Dedifferentiated amniotic fluid mesenchymal stem cell (primary cell): ENCODE results near the gene LSMEM2.
A peak's percentile ranks its signal among the peaks of the same experiment; 100 is the strongest.
"Not testable (repeated sequence)": the region's sequence is repeated elsewhere in the genome, so short reads cannot be mapped to it uniquely, and the experiment has no call there.

Experiments
- DNase-seq: peaks from one replicate; pipeline ENCODE4 v3.0.0-alpha.2; 2016; ENCODE audit errors: extremely low spot score

Gene LSMEM2

DNA sequence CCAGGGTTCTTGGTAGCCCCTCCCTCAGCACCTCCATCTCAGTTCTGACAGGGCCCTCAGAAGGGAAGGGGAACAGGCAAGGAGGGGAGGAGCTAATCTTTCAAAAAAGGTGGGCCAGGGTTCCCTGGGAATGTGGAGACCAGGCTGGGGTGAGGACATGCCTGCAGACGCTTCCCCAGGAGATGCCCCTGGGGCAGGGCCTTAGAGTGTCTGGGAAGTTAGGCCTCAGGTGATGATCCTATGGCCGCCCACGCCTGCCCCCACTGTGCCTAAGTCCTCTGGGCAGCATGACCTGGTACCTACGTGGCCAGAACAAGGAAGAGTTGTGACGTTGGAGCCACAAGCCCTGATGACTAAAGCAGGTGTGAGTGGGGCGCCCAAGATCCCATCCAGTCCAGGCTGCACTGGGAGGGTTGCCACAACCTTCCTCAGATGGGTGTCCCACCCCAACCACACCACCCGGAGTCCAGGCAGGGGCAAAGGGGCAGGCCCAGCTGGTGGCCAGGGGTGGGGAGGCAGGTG is 13.9 kb upstream of the LSMEM2 start:
- no peak for DNase-seq

DNA sequence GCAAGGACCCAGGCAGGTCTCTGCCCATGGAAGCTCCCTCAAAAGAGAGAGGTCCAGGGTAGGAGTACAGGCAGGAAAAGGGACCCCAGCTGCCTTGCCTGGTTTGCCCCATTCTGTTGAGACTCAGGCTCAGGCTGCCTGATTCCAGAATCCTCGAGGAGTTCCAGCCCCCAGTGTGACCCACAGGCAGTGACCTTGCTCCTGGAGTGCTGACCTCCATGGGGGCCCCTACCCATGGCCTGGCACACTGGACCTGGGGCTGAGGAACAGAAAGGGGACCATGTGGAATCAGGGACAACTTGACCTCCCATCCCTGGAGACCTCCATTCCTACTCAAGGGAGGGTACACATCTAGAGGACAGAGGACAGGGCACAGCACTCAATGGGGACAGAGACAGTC is 13.3 kb upstream of the LSMEM2 start:
- DNase-seq = no peak

DNA sequence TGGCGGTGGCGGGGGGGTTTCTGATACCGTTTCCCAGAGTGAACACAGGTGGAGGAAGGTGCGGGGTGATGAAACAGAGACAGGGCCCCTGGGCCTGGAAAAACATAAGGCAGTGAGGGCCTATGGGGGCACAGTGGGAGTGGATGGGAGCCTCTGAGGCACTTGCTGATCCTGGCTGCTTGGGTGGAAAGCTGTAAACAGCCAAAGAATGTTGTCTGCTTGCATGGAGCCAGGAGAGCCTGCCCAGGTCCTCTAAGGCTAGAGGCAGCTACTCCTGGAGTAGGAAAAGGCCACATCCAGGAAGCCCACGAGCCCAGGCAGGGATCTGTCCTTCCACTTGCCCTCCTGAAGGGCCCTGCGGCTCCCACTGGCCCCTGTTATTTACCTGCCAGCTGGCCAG is 12.9 kb upstream of the LSMEM2 start:
- DNase-seq = no peak

DNA sequence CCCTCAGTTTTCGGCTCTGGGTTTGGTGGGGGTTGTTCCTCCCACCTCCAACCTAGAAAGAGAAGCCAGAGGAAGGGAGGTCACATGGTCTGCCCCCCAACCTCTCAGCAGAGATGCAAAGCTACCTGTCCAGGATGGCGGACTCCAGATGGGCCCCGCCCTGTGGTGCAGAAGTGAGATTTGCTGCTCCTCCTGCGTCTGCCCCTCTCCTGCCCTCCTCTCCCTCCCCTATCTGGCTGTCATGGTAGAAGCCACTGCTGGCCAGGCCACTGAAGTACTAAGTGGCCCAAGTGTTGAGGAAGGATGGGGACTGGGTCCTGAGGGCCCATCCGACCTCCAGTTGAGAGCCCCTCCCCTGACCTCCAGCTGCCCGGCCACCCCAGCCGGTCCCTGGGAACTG is 12.1 kb upstream of the LSMEM2 start:
- no peak for DNase-seq

DNA sequence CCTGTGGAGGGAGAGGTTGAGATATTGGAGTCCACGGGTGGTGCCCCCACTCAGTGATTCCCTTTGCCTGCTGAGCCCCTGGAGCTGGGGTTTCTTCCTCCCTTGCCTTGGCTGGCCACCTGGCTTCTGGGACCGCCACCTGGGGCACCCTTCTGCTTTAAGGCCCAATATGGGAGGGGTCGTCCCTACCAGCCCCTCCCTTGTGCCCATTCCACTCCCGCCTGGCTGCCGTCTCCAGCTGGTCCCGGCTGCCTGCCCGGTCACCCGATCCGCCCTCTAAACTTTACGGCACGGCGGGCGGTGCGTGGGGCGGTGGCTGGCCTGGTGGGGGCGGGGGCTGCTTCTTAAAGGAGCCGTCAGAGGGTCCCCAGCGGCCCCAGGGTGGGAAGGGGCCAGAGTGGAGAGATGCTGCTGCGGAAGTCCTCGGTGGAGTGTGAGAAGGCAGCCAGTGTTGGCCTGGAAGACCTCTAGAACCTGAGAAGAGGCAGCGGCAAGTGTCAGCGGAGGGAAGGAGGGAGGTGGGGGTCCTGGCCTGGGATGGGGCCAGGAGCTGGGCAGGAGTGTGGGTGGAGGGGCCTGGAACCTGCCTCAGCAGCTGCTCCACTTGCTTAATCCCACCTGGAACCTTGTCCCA is 11.5 kb upstream of the LSMEM2 start:
- no peak for DNase-seq

DNA sequence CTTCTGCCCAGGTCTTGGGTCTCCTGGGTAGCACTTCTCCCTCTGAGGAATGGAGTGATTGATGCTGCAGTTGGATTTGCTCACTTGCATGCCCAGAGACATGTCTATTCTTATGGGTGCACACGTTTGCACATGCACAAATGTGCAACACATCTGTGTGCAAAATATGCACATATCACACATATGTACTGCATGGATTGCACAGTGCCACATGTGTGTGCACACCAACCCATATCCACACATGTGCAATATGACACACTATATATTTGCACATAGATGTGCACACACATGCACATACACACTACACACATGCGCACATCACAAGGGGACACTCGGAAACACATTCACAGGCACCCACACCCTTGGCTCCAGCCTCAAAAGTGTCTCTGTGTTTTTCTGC is 10.6 kb upstream of the LSMEM2 start:
- no peak for DNase-seq

DNA sequence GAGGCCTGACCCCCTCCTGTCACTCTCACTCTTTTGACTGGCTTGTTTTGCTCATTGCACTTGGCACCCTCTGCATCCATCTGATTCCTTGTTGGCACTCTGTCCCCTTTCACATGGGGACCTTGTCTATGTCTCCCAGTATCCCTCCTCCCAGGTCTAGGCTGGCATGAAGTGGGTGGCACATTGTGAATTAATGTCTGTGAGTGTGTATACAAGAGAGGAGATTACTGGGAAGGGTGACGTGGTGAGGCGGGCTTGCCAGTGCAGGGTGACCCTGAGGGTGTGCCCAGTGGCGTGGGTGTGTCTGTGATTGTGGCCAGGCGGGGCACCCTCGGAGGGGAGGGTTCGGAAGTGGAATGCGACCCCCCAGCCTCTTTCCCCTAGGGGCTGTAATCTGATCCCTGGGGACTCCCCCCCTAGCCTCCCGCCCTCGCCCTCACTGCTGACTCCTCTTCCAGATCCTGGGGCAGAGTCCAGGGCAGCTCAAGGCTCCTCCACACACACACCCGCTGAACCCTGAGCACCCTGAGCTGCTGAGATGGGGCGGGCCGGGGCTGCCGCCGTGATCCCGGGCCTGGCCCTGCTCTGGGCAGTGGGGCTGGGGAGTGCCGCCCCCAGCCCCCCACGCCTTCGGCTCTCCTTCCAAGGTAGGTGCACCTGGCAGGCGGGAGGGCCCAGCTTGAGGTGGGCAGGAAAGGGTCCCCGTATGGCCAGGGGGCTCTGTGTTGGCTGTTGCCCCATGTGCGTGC is 10.0 kb upstream of the LSMEM2 start, which contains the start of gene SEMA3B:
Gene SEMA3B (plus strand): TSS at position 445 of the 749 bp plus-strand sequence. CDS start 94 bp downstream, at position 539.
- peak; percentile 63 for DNase-seq

DNA sequence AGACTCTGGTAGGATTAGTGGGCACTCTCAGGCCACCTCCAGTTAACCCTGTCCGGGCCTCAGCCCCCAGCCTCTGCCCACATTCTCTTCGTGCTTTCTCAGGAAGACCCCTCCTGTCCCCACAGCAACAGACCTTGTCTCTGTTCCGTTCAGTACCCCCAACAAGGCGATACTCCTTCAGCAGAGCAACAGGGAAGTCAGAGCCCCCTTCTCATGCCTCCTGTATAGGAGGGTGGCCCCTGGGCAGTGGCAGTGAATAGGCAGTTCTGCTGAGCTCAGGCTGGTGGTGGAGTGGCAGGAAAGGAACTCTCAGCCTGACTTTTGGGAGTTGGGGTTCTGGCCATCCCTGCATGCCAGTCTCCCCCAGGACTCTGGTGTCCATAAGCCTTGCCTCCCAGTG is 9.4 kb upstream of the LSMEM2 start:
- DNase-seq = no peak

DNA sequence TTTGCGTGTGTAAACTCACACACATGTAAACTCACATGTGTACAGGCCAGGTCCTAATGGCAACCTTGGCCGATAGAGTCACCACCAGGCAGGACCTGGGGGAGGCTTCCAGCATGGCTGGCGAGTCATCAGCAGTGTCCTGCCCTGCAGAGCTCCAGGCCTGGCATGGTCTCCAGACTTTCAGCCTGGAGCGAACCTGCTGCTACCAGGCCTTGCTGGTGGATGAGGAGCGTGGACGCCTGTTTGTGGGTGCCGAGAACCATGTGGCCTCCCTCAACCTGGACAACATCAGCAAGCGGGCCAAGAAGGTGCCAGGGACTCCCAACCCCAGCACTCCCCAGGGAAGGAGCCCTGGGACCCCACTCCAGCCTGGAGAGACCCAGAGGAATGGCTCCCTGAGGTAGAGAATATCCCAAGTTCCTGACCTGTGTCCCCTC is 8.9 kb upstream of the LSMEM2 start:
- DNase-seq = no peak

DNA sequence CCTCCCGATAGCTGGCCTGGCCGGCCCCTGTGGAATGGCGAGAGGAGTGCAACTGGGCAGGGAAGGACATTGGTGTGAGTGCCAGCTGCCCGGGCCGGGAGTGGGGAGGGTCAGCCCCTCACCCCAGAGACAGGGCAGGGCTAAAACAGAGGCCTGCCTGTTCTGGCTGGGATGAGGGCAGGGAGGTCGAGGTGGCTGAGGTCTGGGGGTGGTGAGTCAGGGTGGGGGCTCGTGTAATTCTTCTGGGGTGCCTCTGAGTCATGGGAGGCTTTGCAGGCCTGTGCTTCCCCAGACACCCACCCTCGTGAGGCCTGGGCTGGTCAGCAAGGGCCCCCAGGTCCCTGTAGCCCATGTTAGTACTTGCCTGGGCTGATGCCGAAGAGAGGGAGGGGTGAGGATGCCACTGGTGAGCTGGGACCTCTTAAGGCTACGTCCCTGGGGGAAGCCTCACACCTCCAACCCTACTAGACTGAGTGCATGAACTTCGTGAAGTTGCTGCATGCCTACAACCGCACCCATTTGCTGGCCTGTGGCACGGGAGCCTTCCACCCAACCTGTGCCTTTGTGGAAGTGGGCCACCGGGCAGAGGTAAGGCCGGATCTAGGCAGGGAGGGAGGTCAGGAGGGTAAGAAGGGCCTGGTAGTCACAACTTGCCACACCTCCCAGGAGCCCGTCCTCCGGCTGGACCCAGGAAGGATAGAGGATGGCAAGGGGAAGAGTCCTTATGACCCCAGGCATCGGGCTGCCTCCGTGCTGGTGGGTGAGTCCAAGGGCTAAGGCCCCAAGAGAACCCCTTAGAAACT is 8.3 kb upstream of the LSMEM2 start:
- DNase-seq = no peak

DNA sequence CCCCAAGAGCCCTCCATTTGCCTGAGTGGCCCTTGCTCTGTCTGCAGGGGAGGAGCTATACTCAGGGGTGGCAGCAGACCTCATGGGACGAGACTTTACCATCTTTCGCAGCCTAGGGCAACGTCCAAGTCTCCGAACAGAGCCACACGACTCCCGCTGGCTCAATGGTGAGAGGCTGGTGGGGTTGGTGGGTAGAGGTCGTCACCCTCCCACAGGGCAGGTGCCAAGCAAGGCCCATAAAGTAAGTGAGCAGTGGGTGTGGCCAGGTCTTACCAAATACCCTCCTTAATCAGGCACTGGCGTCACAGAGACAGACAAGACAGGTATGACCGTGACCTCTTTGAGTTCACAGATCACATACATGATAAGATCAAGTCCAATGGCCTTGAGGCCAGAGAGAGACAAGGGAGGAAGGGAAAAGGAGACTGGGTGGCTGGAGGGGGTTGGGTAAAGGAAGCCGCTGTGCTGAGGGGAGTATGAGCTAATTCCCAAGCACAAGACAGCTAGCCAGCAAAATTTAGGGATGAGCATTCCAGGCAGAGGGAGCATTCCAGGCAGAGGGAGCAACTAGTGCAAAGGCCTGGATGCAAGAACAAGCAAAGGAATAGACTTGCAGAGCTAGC is 7.5 kb upstream of the LSMEM2 start:
- no peak for DNase-seq

DNA sequence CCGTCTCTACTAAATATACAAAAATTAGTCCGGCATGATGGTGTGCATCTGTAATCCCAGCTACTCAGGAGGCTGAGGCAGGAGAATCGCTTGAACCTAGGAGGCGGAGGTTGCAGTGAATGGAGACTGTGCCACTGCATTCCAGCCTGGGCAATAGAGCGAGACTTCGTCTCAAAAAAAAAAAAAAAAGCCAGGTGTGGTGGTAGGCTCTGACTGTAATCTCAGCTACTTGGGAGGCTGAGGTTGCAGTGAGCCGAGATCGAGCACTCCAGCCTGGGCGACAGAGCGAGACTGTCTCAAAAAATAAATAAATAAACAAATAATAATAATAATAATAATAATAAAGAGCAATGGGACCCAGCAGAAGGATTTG is 6.4 kb upstream of the LSMEM2 start:
- DNase-seq = not testable (repeated sequence)

DNA sequence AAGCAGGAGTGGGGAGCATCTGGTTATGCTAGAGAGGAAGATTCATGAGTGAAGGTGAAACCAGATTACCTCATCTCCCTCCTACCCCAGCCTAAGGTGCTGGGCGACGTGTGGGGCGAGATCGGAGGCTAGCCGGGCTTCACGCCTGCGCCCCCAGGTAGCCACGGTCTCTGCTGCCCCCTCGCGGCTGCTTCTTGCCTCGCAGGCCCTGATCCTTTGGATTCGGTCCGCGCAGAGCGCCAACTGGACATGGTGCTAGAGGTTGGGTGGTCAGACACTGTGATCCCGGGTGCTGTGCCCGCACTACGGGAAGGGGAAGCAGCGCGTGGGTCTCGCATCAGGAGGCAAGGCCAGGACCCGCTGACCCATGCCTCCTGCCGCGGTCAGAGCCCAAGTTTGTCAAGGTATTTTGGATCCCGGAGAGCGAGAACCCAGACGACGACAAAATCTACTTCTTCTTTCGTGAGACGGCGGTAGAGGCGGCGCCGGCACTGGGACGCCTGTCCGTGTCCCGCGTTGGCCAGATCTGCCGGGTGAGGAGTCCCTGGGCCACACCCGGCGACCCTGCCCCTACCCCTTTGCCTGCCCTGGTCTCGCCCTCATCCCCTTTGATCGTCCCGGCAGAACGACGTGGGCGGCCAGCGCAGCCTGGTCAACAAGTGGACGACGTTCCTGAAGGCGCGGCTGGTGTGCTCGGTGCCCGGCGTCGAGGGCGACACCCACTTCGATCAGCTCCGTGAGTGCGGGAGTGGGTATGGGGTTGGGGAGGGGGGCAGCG is 5.8 kb upstream of the LSMEM2 start:
- DNase-seq = peak; percentile 38

DNA sequence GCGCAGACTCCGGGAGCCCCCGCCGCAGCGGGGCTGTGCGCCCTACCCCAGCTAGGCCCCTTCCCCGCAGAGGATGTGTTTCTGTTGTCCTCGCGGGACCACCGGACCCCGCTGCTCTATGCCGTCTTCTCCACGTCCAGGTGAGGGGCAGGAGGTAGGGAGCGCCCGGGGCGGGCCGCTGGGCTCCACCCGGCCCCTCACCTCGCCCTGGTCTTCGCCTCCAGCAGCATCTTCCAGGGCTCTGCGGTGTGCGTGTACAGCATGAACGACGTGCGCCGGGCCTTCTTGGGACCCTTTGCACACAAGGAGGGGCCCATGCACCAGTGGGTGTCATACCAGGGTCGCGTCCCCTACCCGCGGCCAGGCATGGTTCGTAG is 5.2 kb upstream of the LSMEM2 start:
- DNase-seq = no peak

DNA sequence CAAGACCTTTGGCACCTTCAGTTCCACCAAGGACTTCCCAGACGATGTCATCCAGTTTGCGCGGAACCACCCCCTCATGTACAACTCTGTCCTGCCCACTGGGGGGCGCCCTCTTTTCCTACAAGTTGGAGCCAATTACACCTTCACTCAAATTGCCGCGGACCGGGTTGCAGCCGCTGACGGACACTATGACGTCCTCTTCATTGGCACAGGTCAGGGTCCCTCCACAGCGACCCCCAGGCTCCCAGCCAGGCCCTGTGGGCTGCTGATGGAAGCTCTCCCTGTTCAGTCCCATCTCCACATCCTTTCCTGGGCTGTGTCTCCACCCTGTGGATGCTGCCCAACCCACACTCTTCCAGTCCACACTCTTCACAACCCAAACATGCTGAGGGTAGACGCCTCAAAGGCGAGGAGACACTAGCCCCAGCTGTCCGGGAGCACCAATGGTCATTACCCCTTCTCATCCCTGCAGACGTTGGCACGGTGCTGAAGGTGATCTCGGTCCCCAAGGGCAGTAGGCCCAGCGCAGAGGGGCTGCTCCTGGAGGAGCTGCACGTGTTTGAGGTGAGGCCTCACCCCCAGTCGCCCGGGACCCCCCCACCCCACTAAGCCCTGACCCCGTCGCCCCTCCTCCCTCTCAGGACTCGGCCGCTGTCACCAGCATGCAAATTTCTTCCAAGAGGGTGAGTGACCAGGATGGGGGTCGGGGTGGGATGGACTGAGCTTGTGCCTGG is 4.3 kb upstream of the LSMEM2 start:
- no peak for DNase-seq

DNA sequence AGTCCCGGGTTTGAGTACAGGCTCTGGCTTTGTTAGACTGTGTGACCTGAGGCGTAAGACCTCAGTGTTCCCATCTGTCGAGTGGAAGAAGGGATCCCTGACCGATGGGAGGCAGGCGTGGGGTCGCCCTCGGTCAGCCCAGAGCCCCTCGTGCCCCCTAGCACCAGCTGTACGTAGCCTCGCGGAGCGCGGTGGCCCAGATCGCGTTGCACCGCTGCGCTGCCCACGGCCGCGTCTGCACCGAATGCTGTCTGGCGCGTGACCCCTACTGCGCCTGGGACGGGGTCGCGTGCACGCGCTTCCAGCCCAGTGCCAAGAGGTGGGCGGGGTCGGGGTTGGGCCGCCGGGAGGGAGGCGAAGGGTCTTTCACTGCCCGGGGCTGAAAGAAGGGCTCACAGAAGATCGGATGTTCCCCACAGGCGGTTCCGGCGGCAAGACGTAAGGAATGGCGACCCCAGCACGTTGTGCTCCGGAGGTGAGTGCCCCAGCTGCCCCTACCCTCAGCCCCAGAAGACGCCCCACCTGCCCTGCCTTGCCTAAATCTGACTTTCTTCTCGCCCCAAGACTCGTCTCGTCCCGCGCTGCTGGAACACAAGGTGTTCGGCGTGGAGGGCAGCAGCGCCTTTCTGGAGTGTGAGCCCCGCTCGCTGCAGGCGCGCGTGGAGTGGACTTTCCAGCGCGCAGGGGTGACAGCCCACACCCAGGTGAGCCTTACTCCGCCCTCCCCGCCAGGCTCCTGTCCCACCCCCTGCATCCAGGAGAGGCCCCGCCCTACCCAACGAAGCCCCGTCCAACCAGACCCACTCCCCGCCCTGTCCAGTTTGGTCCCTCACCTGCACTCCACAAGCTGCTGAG is 3.5 kb upstream of the LSMEM2 start:
- no peak for DNase-seq

DNA sequence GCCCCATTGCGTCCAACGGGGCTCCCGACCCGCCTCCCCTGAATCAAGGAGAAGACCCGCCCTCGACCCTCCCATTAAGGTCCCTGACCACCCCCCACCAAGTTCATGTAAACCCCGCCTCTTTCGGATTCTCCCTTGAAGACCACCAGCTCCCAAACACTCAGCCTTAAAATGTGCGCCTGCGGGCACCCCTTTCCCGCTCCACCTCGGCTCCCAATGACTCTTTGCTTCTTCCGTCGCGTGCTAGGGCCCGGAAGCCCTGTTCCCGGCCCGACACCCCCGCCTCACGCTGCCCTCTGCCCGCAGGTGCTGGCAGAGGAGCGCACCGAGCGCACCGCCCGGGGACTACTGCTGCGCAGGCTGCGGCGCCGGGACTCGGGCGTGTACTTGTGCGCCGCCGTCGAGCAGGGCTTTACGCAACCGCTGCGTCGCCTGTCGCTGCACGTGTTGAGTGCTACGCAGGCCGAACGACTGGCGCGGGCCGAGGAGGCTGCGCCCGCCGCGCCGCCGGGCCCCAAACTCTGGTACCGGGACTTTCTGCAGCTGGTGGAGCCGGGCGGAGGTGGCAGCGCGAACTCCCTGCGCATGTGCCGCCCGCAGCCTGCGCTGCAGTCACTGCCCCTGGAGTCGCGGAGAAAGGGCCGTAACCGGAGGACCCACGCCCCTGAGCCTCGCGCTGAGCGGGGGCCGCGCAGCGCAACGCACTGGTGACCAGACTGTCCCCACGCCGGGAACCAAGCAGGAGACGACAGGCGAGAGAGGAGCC is 2.7 kb upstream of the LSMEM2 start:
- DNase-seq = no peak

DNA sequence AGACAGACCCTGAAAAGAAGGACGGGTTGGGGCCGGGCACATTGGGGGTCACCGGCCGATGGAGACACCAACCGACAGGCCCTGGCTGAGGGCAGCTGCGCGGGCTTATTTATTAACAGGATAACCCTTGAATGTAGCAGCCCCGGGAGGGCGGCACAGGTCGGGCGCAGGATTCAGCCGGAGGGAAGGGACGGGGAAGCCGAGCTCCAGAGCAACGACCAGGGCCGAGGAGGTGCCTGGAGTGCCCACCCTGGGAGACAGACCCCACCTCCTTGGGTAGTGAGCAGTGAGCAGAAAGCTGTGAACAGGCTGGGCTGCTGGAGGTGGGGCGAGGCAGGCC is 2.2 kb upstream of the LSMEM2 start:
- DNase-seq = no peak
